Stimulated activated CD4-positive, alpha-beta T cell treated with anti-CD3 and anti-CD28 coated beads, Interleukin-12 subunit alpha, Interleukin-12 subunit beta, amount 100 ng/mL, for 24 hours (primary cell): ENCODE data around the gene CPPED1.
A peak's percentile ranks its signal among the peaks of the same experiment; 100 is the strongest.
"Not testable (repeated sequence)": the region's sequence is repeated elsewhere in the genome, so short reads cannot be mapped to it uniquely, and the experiment has no call there.

Source experiments
- DNase-seq, 2 experiments: peaks; one replicate each; pipeline ENCODE4 v3.0.0-alpha.2; 2020; ENCODE audit warnings: low read depth in 2 of 2

CPPED1 gene

GRCh38 chr16:12803203-12804093 lies at the start of gene CPPED1:
Gene CPPED1, minus strand, starts transcription at chr16:12803887. Its CDS starts 111 bp downstream, at chr16:12803776.
- peak; percentile 85 to 87 for DNase-seq

- no peak for DNase-seq
These were observed 46.5 kb upstream of the CPPED1 start for GRCh38 chr16:12850186-12850585.

GRCh38 chr16:12846592-12846991 lies 42.9 kb upstream of the CPPED1 start:
- DNase-seq: no peak

- no peak for DNase-seq
These were observed 41.6 kb upstream of the CPPED1 start for GRCh38 chr16:12845282-12845681.

GRCh38 chr16:12837756-12838155 lies 34.1 kb upstream of the CPPED1 start:
- DNase-seq: no peak

GRCh38 chr16:12837291-12837690 lies 33.6 kb upstream of the CPPED1 start:
- DNase-seq: no peak

GRCh38 chr16:12833926-12834325 lies 30.2 kb upstream of the CPPED1 start:
- DNase-seq: no peak

- no peak for DNase-seq
These were observed 25.6 kb upstream of the CPPED1 start for GRCh38 chr16:12829096-12829888.

- no peak for DNase-seq
These were observed 24.5 kb upstream of the CPPED1 start for GRCh38 chr16:12828206-12828605.

GRCh38 chr16:12826559-12826958 lies 22.9 kb upstream of the CPPED1 start:
- DNase-seq: no peak

- peak; percentile 62 to 78 for DNase-seq
These were observed 15.7 kb upstream of the CPPED1 start for GRCh38 chr16:12819126-12820117.

GRCh38 chr16:12818326-12818725 lies 14.6 kb upstream of the CPPED1 start:
- DNase-seq: no peak

- not testable (repeated sequence) for DNase-seq
These were observed 13.1 kb upstream of the CPPED1 start for GRCh38 chr16:12816791-12817214.

- DNase-seq: no peak
These were observed 11.7 kb upstream of the CPPED1 start for GRCh38 chr16:12815361-12815760.

GRCh38 chr16:12813734-12814133 lies 10.0 kb upstream of the CPPED1 start:
- not testable (repeated sequence) for DNase-seq

- not testable (repeated sequence) for DNase-seq
These were observed 9.6 kb upstream of the CPPED1 start for GRCh38 chr16:12813321-12813720.

GRCh38 chr16:12811441-12812383 lies 8.0 kb upstream of the CPPED1 start:
- no peak for DNase-seq

GRCh38 chr16:12805066-12805465 lies 1.4 kb upstream of the CPPED1 start:
- no peak for DNase-seq

- DNase-seq: no peak
These were observed 708 bp upstream of the CPPED1 start for GRCh38 chr16:12804395-12804794.

- DNase-seq: no peak
These were observed 1.0 kb downstream of the CPPED1 start for GRCh38 chr16:12802661-12803060.
